GM23338 (cell line): Measurements from ENCODE around the gene PDE2A. TPM values are rescaled to one million over a fixed set of nuclear protein-coding genes. Genes with fewer than 3 reads are reported as not detected.

Experiments
- ATAC-seq: fragments of 200-7000 bp; cut with Tn5 transposase; 3 replicates; pipeline ENCODE4 v1.9.1; 2020
- DNase-seq: peaks from one replicate; pipeline ENCODE4 v3.0.0-alpha.2; 2015; ENCODE audit warnings: low spot score
- H2AFZ ChIP-seq: fragments of 200-600 bp; sonication (generic); 2 replicates; pipeline ENCODE4 v1.8.0; 2016; ENCODE audit warnings: antibody characterized with exemption, mild to moderate bottlenecking, moderate library complexity
- H3F3A ChIP-seq: fragments of 200-600 bp; sonication (generic); replicated peaks from 2 replicates; pipeline ENCODE4 v1.8.0; 2017; ENCODE audit warnings: antibody characterized with exemption, mixed run types, low read depth
- H3K27ac ChIP-seq: fragments of 200-600 bp; sonication (generic); 2 replicates; pipeline ENCODE4 v1.6.1; 2016; ENCODE audit warnings: low read depth
- H3K27me3 ChIP-seq: fragments of 200-600 bp; sonication (generic); 2 replicates; pipeline ENCODE4 v1.8.0; 2016; ENCODE audit warnings: mild to moderate bottlenecking, mixed run types, moderate library complexity; ENCODE audit not compliant: insufficient read depth
- H3K36me3 ChIP-seq: fragments of 200-600 bp; sonication (generic); 2 replicates; pipeline ENCODE4 v1.8.0; 2016; ENCODE audit warnings: mild to moderate bottlenecking; ENCODE audit not compliant: insufficient read depth
- H3K4me1 ChIP-seq: fragments of 200-600 bp; sonication (generic); 2 replicates; pipeline ENCODE4 v1.8.0; 2016; ENCODE audit warnings: mild to moderate bottlenecking, moderate library complexity; ENCODE audit not compliant: insufficient read depth
- H3K4me2 ChIP-seq: fragments of 200-600 bp; sonication (generic); 2 replicates; pipeline ENCODE4 v1.7.1; 2017; ENCODE audit warnings: mixed run types
- H3K4me3 ChIP-seq: fragments of 200-600 bp; sonication (generic); 2 replicates; pipeline ENCODE4 v1.6.1; 2016; ENCODE audit warnings: mixed run types
- H3K79me2 ChIP-seq: fragments of 200-600 bp; sonication (generic); replicated peaks from 2 replicates; pipeline ENCODE4 v1.8.0; 2017; ENCODE audit warnings: mild to moderate bottlenecking; ENCODE audit not compliant: insufficient read depth
- H3K9me2 ChIP-seq: fragments of 200-600 bp; sonication (generic); 2 replicates; pipeline ENCODE4 v1.8.0; 2017; ENCODE audit not compliant: insufficient read depth
- H4K20me1 ChIP-seq: fragments of 200-600 bp; sonication (generic); replicated peaks from 2 replicates; pipeline ENCODE4 v1.8.0; 2017; ENCODE audit warnings: mild to moderate bottlenecking; ENCODE audit not compliant: insufficient read depth
- H3K27ac Mint-ChIP-seq: 2 replicates; pipeline ENCODE4 v1.8.0; 2020; ENCODE audit warnings: inconsistent platforms, mild to moderate bottlenecking, moderate library complexity, mixed read lengths
- H3K27me3 Mint-ChIP-seq: 3 replicates; pipeline ENCODE4 v1.8.0; 2022; ENCODE audit warnings: low read depth, mild to moderate bottlenecking, moderate library complexity, mixed read lengths, inconsistent platforms; ENCODE audit not compliant: insufficient read depth, poor library complexity
- H3K36me3 Mint-ChIP-seq: 3 replicates; pipeline ENCODE4 v1.8.0; 2021; ENCODE audit warnings: low read depth, mild to moderate bottlenecking, inconsistent platforms, moderate library complexity, mixed read lengths
- H3K4me1 Mint-ChIP-seq: 3 replicates; pipeline ENCODE4 v1.8.0; 2020; ENCODE audit warnings: mild to moderate bottlenecking, inconsistent platforms, mixed read lengths
- H3K4me3 Mint-ChIP-seq: 3 replicates; pipeline ENCODE4 v1.8.0; 2021; ENCODE audit warnings: moderate library complexity, mild to moderate bottlenecking, inconsistent platforms, mixed read lengths
- H3K9me3 Mint-ChIP-seq: 3 replicates; pipeline ENCODE4 v1.8.0; 2020; ENCODE audit warnings: moderate library complexity, mild to moderate bottlenecking, inconsistent platforms, mixed read lengths
- CREB1 ChIP-seq: fragments of 250-450 bp; sonication (Bioruptor Pico); IDR thresholded peaks from 2 replicates; pipeline ENCODE4 v1.5.0; 2020; ENCODE audit warnings: low read depth, mild to moderate bottlenecking, moderate library complexity
- CTCF ChIP-seq, 2 experiments: fragments of 200-600 bp in 1 of 2; sonication (generic) in 1 of 2; conservative IDR thresholded peaks; 2 replicates each; pipeline versions ENCODE4 v1.5.1 to v1.6.1; 2016 to 2017; ENCODE audit warnings: antibody characterized with exemption in 2 of 2, low read depth in 2 of 2, mild to moderate bottlenecking in 2 of 2, moderate library complexity in 1 of 2
- ETS1 ChIP-seq: IDR thresholded peaks from 2 replicates; pipeline ENCODE4 v1.6.1; 2016; ENCODE audit warnings: antibody characterized with exemption
- EZH2 ChIP-seq: fragments of 200-600 bp; sonication (generic); IDR thresholded peaks from one replicate; pipeline ENCODE4 v1.8.0; 2017; ENCODE audit warnings: antibody characterized with exemption, mild to moderate bottlenecking, low read depth; ENCODE audit not compliant: unreplicated experiment
- EZH2phosphoT487 ChIP-seq: fragments of 200-600 bp; sonication (generic); IDR thresholded peaks from one replicate; pipeline ENCODE4 v1.8.1; 2018; ENCODE audit warnings: antibody characterized with exemption; ENCODE audit not compliant: unreplicated experiment
- JUNB ChIP-seq: IDR thresholded peaks from one replicate; pipeline ENCODE4 v1.6.1; 2016; ENCODE audit warnings: antibody characterized with exemption; ENCODE audit not compliant: unreplicated experiment
- NANOG ChIP-seq: IDR thresholded peaks from 2 replicates; pipeline ENCODE4 v1.6.1; 2016; ENCODE audit warnings: antibody characterized with exemption, borderline replicate concordance
- POLR2AphosphoS5 ChIP-seq: IDR thresholded peaks from 2 replicates; pipeline ENCODE4 v1.6.1; 2016; ENCODE audit warnings: antibody characterized with exemption, low read depth
- REST ChIP-seq: IDR thresholded peaks from one replicate; pipeline ENCODE4 v1.6.1; 2018; ENCODE audit warnings: antibody characterized with exemption; ENCODE audit not compliant: unreplicated experiment
- STAT1 ChIP-seq: IDR thresholded peaks from one replicate; pipeline ENCODE4 v1.6.1; 2016; ENCODE audit warnings: antibody characterized with exemption; ENCODE audit not compliant: unreplicated experiment
- ZNF114 ChIP-seq: fragments of 250-450 bp; sonication (Bioruptor Pico); IDR thresholded peaks from 2 replicates; pipeline ENCODE4 v1.5.0; 2020; ENCODE audit warnings: mild to moderate bottlenecking, moderate library complexity
- ZNF331 ChIP-seq: fragments of 250-450 bp; sonication (Bioruptor Pico); IDR thresholded peaks from 2 replicates; pipeline ENCODE4 v1.5.0; 2020; ENCODE audit warnings: low read depth, mild to moderate bottlenecking, moderate library complexity
- ZNF462 ChIP-seq: fragments of 250-450 bp; sonication (Bioruptor Pico); IDR thresholded peaks from 2 replicates; pipeline ENCODE4 v1.5.0; 2020; ENCODE audit warnings: mild to moderate bottlenecking, moderate library complexity
- polyA plus RNA-seq: library from polyadenylated mRNA; unstranded; fragments of >200 nt; fragmentation: Nextera tagmentation; extraction: Ambion mirVana; gene quantifications from 2 replicates; pipeline ENCODE4 v1.2.1, GENCODE V29; 2016
- total RNA-seq: library from RNA; depleted of rRNA; stranded (reverse); fragments of >200 nt; shearing (Covaris generic); gene quantifications from 2 replicates; pipeline ENCODE4 v1.2.3, GENCODE V29; 2014

Gene PDE2A
- total and polyA plus RNA-seq, 2 experiments from 2014 or later = 4.3 to 16.2 TPM

GRCh38 chr11:72541257-72541974 is 132.8 kb downstream of the PDE2A start:
- DNase-seq (no peak), ATAC-seq (no peak)
- Mint-ChIP-seq H3K27ac (no peak overlapping the region), H3K4me3 (no peak overlapping the region), H3K9me3 (no peaks in the 10 kb centered on the region), H3K4me1 (peaks cover 17% of the 10 kb centered on the region), H3K36me3 (no peaks in the 10 kb centered on the region), H3K27me3 (peaks cover 4% of the 10 kb centered on the region)
- Histone ChIP-seq H3F3A (no peaks in the 10 kb centered on the region), H3K27me3 (no peaks in the 10 kb centered on the region), H3K9me2 (0 out of 2 replicates have a peak, but pooled peaks cover 4% of the 10 kb centered on the region), H3K27ac (no peak overlapping the region), H3K4me1 (peaks cover 17% of the 10 kb centered on the region), H3K4me3 (no peak overlapping the region), H3K4me2 (no peak overlapping the region), H3K36me3 (no peaks in the 10 kb centered on the region), H4K20me1 (no peaks in the 10 kb centered on the region), H2AFZ (peak overlapping the region; percentile 69; the same call in 1 of the 2 replicates), H3K79me2 (no peaks in the 10 kb centered on the region)
- TF ChIP-seq EZH2 (no peak), EZH2phosphoT487 (no peak), ZNF462 (CRISPR knock-in tag) (no peak), ZNF331 (CRISPR knock-in tag) (no peak), CTCF (conservative IDR thresholded peaks at IDR 0.05; ENCODE audit: low read depth in 2 of 2) (no peak), STAT1 (no peak), NANOG (no peak), JUNB (no peak), ETS1 (no peak), CREB1 (CRISPR knock-in tag) (no peak), ZNF114 (CRISPR knock-in tag) (no peak), REST (no peak), POLR2AphosphoS5 (no peak)
